Activated CD4-positive, alpha-beta T cell treated with anti-CD3 and anti-CD28 coated beads for 4 hours (primary cell): ENCODE measurements around the gene TSGA10IP.
"Not testable (repeated sequence)": the region's sequence is repeated elsewhere in the genome, so short reads cannot be mapped to it uniquely, and the experiment has no call there.

Experiments used
- DNase-seq, 2 donors: peaks; one replicate each; pipeline ENCODE4 v3.0.0-alpha.2; 2020

TSGA10IP gene

GRCh38 chr11:65947603-65948125, 2.4 kb downstream of the TSGA10IP start:
- no peak for DNase-seq

- not testable (repeated sequence) for DNase-seq
Measured at GRCh38 chr11:65950711-65951110, 5.4 kb downstream of the TSGA10IP start.

DNA sequence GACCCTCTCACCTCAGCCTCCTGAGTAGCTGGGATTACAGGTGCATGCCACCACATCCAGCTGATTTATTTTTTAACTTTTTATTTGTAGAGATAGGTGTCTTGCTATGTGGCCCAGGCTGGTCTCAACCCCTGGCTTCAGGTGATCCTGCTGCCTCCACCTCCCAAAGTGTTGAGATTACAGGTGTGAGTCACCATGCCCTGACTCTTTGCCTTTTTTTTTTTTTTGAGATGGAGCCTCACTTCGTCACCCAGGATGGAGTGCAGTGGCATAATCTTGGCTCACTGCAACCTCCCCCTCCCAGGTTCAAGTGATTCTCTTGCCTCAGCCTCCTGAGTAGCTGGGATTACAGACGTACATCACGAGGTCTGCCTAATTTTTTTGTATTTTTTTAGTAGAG, 6.4 kb downstream of the TSGA10IP start:
- not testable (repeated sequence) for DNase-seq

DNA sequence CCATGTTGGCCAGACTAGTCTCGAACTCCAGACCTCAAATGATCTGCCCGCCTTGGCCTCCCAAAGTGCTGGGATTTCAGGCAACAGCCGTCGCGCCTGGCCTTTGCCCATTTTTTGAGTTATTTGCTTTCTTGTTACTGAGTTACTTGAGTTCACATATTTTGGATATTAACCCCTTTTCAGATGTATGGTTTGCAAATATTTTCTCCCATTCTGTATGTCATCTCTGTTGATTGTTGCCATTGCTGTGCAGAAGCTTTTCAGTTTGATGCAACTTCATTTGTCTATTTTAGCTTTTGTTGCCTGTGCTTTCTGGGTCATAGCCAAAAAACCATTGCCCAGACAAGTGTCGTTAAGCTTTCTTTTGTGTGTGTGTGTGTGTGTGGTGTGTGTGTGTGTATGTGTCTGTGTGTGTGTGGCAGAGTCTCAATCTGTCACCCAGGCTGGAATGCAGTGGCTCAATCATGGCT, 6.8 kb downstream of the TSGA10IP start:
- no peak for DNase-seq

- DNase-seq, result no peak
Measured at GRCh38 chr11:65953471-65953870, 8.2 kb downstream of the TSGA10IP start.

DNA sequence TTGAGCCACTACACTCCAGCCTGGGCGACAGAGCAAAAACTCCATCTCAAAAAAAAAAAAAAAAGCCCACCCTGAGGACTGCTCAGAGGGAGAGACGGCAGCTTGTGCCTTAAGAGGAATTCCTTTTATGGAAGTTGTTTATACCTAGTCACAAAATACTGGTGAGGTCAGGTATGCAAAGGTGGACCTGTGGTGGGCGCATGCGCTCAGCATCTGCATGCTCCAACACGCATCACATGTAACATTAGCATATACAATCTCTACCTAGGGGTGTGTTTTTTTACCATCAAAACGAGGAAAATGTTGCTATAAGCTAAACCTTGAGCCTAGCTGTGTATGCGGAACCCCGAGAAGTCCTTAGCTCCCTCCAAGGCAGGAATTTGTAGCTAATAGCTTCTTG, 9.5 kb downstream of the TSGA10IP start:
- DNase-seq, result no peak

- no peak for DNase-seq
Measured at GRCh38 chr11:65958291-65958690, 13.0 kb downstream of the TSGA10IP start.

GRCh38 chr11:65958774-65959420, 13.6 kb downstream of the TSGA10IP start:
- DNase-seq, result no peak

GRCh38 chr11:65960824-65961266, 15.6 kb downstream of the TSGA10IP start:
- DNase-seq, result no peak

DNA sequence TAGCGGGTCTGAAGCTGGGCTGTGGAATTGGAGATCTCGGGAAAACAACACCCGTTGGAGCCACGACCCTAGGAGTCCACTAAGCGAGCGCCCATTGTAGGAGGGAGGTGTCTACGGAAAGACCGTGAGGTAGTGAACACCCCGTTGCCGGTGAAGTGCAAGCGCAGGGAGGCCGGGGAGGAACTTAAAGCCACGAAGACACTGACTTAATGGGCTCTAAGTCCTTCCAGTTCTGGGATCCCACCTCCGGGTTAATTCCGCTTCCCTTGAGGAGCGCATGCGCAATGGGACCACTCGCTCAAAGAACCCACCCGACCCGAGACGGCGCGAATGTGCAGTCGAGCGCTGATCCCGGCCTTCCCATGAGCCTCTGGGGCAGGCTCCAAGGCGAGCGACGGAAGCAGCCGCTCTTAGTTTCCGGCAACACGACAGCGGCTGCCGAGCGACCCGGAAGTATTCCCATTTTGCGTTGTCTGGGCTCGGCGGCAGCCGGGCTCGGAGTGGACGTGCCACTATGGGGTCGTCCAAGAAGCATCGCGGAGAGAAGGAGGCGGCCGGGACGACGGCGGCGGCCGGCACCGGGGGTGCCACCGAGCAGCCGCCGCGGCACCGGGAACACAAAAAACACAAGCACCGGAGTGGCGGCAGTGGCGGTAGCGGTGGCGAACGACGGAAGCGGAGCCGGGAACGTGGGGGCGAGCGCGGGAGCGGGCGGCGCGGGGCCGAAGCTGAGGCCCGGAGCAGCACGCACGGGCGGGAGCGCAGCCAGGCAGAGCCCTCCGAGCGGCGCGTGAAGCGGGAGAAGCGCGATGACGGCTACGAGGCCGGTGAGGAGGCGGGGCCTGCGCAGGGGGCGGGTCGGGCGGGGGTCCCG, 16.2 kb downstream of the TSGA10IP start, which contains the start of gene SART1:
Gene SART1 (plus strand): TSS at position 468 of the 874 bp plus-strand sequence. CDS start 47 bp downstream, at position 515.
- DNase-seq, result peak; percentile 92 to 97

DNA sequence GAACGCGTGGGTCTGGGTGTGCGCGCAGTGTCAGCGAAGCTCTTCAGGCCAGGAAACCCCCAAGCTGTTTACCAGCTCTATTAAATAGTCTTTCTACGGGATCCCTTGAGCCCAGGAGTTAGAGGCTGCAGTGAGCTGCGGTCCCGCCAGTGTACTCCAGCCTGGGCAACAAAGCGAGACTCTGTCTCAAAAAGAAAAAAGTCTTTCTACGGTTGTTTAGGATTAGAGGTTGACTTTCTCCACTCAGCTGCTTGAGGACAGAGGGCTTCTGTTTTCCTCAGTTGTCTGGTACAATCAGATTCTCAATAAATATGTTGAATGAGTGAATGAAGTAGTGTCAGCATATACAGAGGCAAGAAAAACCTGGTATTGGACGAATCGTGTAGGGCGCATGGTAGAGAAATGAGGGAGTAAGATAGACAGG, 16.9 kb downstream of the TSGA10IP start:
- no peak for DNase-seq

GRCh38 chr11:65964906-65965305, 19.6 kb downstream of the TSGA10IP start:
- no peak for DNase-seq

DNA sequence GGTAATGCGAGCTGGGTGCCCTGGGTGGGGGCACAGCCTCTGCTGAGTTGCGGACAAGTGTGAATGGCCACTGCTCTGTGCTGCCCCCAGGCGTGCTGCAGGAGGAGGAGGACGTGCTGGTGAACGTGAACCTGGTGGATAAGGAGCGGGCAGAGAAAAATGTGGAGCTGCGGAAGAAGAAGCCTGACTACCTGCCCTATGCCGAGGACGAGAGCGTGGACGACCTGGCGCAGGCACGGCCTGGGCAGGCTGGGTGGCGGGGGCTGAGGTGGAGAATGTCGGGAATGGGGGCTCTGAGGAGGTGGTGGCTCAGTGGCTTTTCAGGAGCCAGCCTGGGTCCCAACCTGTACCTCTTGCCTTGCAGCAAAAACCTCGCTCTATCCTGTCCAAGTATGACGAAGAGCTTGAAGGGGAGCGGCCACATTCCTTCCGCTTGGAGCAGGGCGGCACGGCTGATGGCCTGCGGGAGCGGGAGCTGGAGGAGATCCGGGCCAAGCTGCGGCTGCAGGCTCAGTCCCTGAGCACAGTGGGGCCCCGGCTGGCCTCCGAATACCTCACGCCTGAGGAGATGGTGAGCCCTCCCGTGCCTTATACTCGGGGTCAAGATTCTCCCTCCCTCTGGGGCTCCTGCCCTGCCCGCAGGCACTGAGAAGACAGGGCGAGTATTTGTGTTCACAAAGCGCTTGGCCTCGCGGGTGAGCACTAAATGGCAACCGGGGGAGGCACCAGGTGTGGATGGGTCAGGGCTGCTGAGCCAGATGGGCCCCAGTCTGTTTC, 20.9 kb downstream of the TSGA10IP start:
- DNase-seq, result no peak

DNA sequence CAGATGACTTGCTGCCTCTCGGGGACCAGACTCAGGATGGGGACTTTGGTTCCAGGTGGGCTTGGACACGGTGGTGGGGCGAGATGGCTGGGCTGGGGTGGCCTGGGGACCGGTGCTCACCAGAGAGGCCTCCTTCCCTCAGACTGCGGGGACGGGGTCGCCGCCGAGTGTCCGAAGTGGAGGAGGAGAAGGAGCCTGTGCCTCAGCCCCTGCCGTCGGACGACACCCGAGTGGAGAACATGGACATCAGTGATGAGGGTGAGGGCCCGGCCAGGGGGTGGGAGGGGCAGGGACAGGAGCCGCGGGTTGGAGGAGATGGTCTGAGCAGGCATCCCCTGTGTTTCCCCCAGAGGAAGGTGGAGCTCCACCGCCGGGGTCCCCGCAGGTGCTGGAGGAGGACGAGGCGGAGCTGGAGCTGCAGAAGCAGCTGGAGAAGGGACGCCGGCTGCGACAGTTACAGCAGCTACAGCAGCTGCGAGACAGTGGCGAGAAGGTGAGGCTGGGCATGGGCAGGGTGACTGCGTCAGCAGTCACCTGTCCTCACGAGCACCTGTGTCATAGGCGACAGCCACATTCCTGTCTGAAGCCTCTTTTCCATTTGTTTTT, 22.2 kb downstream of the TSGA10IP start:
- no peak for DNase-seq

- no peak for DNase-seq
Measured at GRCh38 chr11:65968600-65969482, 23.6 kb downstream of the TSGA10IP start.

DNA sequence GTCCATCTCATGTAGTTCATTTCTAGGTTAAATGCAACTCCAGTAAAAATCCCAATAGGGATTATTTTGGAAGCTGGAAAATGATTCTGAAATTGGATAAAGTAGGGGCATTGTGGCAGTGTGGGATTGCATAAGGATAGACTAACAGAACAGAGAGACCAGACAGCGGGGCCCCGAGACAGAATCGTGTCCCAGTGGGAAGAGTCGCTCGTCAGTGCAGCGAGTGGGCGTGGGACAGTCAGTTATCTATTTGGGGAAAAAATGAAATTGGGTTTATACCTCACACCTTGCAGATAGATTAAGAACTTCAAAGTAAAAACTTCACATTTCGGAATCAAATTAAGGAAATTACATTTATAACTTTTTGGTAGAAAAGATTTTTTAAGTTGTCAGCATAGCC, 26.8 kb downstream of the TSGA10IP start:
- DNase-seq, result no peak

- no peak for DNase-seq
Measured at GRCh38 chr11:65973439-65974110, 28.3 kb downstream of the TSGA10IP start.

DNA sequence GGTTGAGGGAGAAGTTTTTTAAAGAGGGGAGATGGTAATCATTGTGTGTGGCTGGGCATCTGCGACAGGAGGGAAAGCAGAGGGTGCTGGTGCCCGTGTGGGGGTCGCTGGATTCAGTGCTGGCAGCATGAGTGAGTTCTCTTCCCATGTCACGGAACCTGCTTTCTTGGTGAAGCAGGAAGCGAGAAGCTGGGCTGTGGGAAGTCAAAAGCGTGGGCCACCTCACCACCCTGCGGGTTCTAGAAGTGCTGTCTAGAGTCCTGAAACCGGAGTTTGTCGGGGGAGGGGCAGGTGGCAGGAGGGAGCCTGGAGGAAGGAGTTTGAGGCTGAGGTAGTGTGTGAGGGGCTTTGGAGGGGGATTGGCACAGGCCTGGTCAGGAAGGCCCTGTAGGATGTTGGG, 30.5 kb downstream of the TSGA10IP start:
- DNase-seq, result no peak

GRCh38 chr11:65976216-65977176, 31.2 kb downstream of the TSGA10IP start:
- DNase-seq, result no peak
